ENCODE measurements around the gene SNX7. TPM values are rescaled to one million over a fixed set of nuclear protein-coding genes. Genes with fewer than 3 reads are reported as not detected.

SNX7 gene
- total RNA-seq, 1 donor from 2014 or later = 15.2 TPM

DNA sequence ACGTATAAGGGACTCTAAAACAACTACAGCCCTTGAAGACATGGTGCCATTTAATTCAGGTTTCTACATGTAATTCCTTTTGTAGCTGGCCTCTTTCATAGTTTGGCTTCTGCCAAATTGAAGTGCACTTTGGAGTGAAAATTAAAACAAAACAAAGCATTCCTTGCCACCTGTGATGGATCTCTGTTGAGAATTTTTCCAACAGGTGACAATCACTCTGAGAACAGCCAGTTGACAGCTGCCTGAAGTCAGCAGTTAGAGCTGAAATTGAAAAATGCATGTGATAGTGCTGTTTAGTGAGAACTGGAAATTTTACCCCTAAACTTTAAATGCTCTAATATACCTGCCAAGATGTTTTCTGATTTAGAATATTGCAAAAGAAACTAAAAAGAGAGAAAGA lies 134.5 kb downstream of the SNX7 start:
- Histone ChIP-seq H3K4me3 (no peak overlapping the region), H3K4me1 (no peaks in the 10 kb centered on the region), H3K36me3 (no peaks in the 10 kb centered on the region), H3K9me3 (no peaks in the 10 kb centered on the region), H3K27me3 (ENCODE audit: low read depth) (no peaks in the 10 kb centered on the region), H3K27ac (no peak overlapping the region)
- intact Hi-C loops (cut with DNase I) = no loop called here
- DNase-seq = no peak
- TF ChIP-seq, protein P1, sequence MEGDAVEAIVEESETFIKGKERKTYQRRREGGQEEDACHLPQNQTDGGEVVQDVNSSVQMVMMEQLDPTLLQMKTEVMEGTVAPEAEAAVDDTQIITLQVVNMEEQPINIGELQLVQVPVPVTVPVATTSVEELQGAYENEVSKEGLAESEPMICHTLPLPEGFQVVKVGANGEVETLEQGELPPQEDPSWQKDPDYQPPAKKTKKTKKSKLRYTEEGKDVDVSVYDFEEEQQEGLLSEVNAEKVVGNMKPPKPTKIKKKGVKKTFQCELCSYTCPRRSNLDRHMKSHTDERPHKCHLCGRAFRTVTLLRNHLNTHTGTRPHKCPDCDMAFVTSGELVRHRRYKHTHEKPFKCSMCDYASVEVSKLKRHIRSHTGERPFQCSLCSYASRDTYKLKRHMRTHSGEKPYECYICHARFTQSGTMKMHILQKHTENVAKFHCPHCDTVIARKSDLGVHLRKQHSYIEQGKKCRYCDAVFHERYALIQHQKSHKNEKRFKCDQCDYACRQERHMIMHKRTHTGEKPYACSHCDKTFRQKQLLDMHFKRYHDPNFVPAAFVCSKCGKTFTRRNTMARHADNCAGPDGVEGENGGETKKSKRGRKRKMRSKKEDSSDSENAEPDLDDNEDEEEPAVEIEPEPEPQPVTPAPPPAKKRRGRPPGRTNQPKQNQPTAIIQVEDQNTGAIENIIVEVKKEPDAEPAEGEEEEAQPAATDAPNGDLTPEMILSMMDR (IDR thresholded peaks at IDR 0.05) = no peak
- ATAC-seq = no peak

DNA sequence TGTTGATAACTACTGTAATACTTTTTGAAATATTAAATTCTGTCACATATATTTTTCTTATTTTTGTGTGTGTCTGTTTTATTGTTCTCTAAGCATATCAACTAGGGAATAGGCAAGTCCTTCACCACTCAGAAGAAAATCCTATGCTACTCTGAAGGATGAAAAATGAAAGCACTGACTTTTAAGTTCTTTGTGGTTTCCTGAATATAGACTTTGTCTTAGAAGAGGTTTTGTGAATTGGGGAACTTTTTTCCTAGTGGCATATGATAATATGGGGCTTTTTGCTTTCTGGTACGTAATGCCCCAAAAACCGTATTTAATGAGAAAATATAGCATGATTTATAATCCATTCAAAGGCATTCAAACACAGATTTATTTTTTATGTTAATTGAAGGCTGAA lies 136.0 kb downstream of the SNX7 start:
- no peak for DNase-seq
- no peaks in the 10 kb centered on the region for H3K4me1 ChIP-seq
- no peaks in the 10 kb centered on the region for H3K27me3 ChIP-seq (ENCODE audit: low read depth)
- H3K27ac ChIP-seq = no peak overlapping the region
- H3K9me3 ChIP-seq = no peaks in the 10 kb centered on the region
- H3K36me3 ChIP-seq = no peaks in the 10 kb centered on the region
- no peak overlapping the region for H3K4me3 ChIP-seq
- ATAC-seq = no peak
- TF ChIP-seq, protein P1 (IDR thresholded peaks at IDR 0.05) = no peak
- intact Hi-C loops (cut with DNase I) = no loop called here
